ENCODE results near the gene OLFM1. TPM values are rescaled to one million over a fixed set of nuclear protein-coding genes. Genes with fewer than 3 reads are reported as not detected.

The OLFM1 gene
- total RNA-seq, 2 donors from 2014 or later: not detected

GRCh38 chr9:135135171-135135928, 47.9 kb downstream of the OLFM1 start:
- DNase-seq (no peak), ATAC-seq (no peak)
- Mint-ChIP-seq H3K4me1 (no peaks in the 10 kb centered on the region), H3K27ac (no peak overlapping the region), H3K27me3 (peaks cover 7% of the 10 kb centered on the region), H3K4me3 (no peak overlapping the region), H3K36me3 (ENCODE audit: low read depth) (no peaks in the 10 kb centered on the region)
- no peaks in the 10 kb centered on the region for H3K9me3 ChIP-seq (ENCODE audit: control insufficient read depth, low read length, poor library complexity, severe bottlenecking)

GRCh38 chr9:135135929-135136315, 48.5 kb downstream of the OLFM1 start:
- H3K9me3 ChIP-seq (ENCODE audit: control insufficient read depth, low read length, poor library complexity, severe bottlenecking): no peaks in the 10 kb centered on the region
- Mint-ChIP-seq H3K27ac (no peak overlapping the region), H3K36me3 (ENCODE audit: low read depth) (no peaks in the 10 kb centered on the region), H3K4me3 (no peak overlapping the region), H3K27me3 (peaks cover 7% of the 10 kb centered on the region), H3K4me1 (no peaks in the 10 kb centered on the region)
- no peak for DNase-seq
- ATAC-seq: no peak

- peaks cover 7% of the 10 kb centered on the region for H3K27me3 Mint-ChIP-seq
- no peak overlapping the region for H3K4me3 Mint-ChIP-seq
- H3K27ac Mint-ChIP-seq: no peak overlapping the region
- H3K36me3 Mint-ChIP-seq (ENCODE audit: low read depth): no peaks in the 10 kb centered on the region
- no peaks in the 10 kb centered on the region for H3K9me3 ChIP-seq (ENCODE audit: control insufficient read depth, low read length, poor library complexity, severe bottlenecking)
- DNase-seq (no peak), ATAC-seq (no peak)
- H3K4me1 Mint-ChIP-seq: no peaks in the 10 kb centered on the region
These were observed 49.0 kb downstream of the OLFM1 start for GRCh38 chr9:135136481-135136880.

GRCh38 chr9:135136991-135137832, 49.7 kb downstream of the OLFM1 start:
- no peaks in the 10 kb centered on the region for H3K36me3 Mint-ChIP-seq (ENCODE audit: low read depth)
- H3K27ac Mint-ChIP-seq: no peak overlapping the region
- ATAC-seq (no peak), DNase-seq (no peak)
- H3K4me3 Mint-ChIP-seq: no peak overlapping the region
- H3K27me3 Mint-ChIP-seq: peaks cover 6% of the 10 kb centered on the region
- H3K9me3 ChIP-seq (ENCODE audit: control insufficient read depth, low read length, poor library complexity, severe bottlenecking): no peaks in the 10 kb centered on the region
- no peaks in the 10 kb centered on the region for H3K4me1 Mint-ChIP-seq

- no peak for ATAC-seq
- Mint-ChIP-seq H3K27me3 (no peaks in the 10 kb centered on the region), H3K4me1 (no peaks in the 10 kb centered on the region), H3K4me3 (no peak overlapping the region), H3K27ac (no peak overlapping the region), H3K36me3 (ENCODE audit: low read depth) (no peaks in the 10 kb centered on the region)
- DNase-seq: no peak
- no peaks in the 10 kb centered on the region for H3K9me3 ChIP-seq (ENCODE audit: control insufficient read depth, low read length, poor library complexity, severe bottlenecking)
These were observed 50.8 kb downstream of the OLFM1 start for GRCh38 chr9:135138078-135138855.

- Mint-ChIP-seq H3K27me3 (no peaks in the 10 kb centered on the region), H3K27ac (no peak overlapping the region), H3K4me1 (no peaks in the 10 kb centered on the region), H3K36me3 (ENCODE audit: low read depth) (no peaks in the 10 kb centered on the region), H3K4me3 (no peak overlapping the region)
- H3K9me3 ChIP-seq (ENCODE audit: control insufficient read depth, low read length, poor library complexity, severe bottlenecking): no peaks in the 10 kb centered on the region
- DNase-seq (no peak), ATAC-seq (no peak)
These were observed 52.0 kb downstream of the OLFM1 start for GRCh38 chr9:135139366-135139959.

GRCh38 chr9:135141183-135141774, 53.8 kb downstream of the OLFM1 start:
- ATAC-seq (no peak), DNase-seq (no peak)
- H3K9me3 ChIP-seq (ENCODE audit: control insufficient read depth, low read length, poor library complexity, severe bottlenecking): no peaks in the 10 kb centered on the region
- Mint-ChIP-seq H3K27ac (no peak overlapping the region), H3K27me3 (peaks cover 9% of the 10 kb centered on the region), H3K36me3 (ENCODE audit: low read depth) (no peaks in the 10 kb centered on the region), H3K4me1 (no peaks in the 10 kb centered on the region), H3K4me3 (no peak overlapping the region)

- no peak for ATAC-seq
- H3K9me3 ChIP-seq (ENCODE audit: control insufficient read depth, low read length, poor library complexity, severe bottlenecking): no peaks in the 10 kb centered on the region
- no peak for DNase-seq
- Mint-ChIP-seq H3K4me1 (no peaks in the 10 kb centered on the region), H3K27me3 (peaks cover 18% of the 10 kb centered on the region), H3K36me3 (ENCODE audit: low read depth) (no peaks in the 10 kb centered on the region), H3K27ac (no peak overlapping the region), H3K4me3 (no peak overlapping the region)
These were observed 57.2 kb downstream of the OLFM1 start for GRCh38 chr9:135144581-135145170.

- H3K36me3 Mint-ChIP-seq (ENCODE audit: low read depth): no peaks in the 10 kb centered on the region
- no peaks in the 10 kb centered on the region for H3K4me1 Mint-ChIP-seq
- H3K4me3 Mint-ChIP-seq: no peak overlapping the region
- H3K27ac Mint-ChIP-seq: no peak overlapping the region
- DNase-seq (no peak), ATAC-seq (no peak)
- peaks cover 18% of the 10 kb centered on the region for H3K27me3 Mint-ChIP-seq
- H3K9me3 ChIP-seq (ENCODE audit: control insufficient read depth, low read length, poor library complexity, severe bottlenecking): no peaks in the 10 kb centered on the region
These were observed 57.8 kb downstream of the OLFM1 start for GRCh38 chr9:135145312-135145711.

- no peaks in the 10 kb centered on the region for H3K36me3 Mint-ChIP-seq (ENCODE audit: low read depth)
- no peak overlapping the region for H3K27ac Mint-ChIP-seq
These were observed 58.8 kb downstream of the OLFM1 start for GRCh38 chr9:135146241-135146640.

GRCh38 chr9:135146766-135147473, 59.5 kb downstream of the OLFM1 start:
- peaks cover 18% of the 10 kb centered on the region for H3K27me3 Mint-ChIP-seq
- no peaks in the 10 kb centered on the region for H3K9me3 ChIP-seq (ENCODE audit: control insufficient read depth, low read length, poor library complexity, severe bottlenecking)
- no peak for ATAC-seq
- no peak for DNase-seq
- H3K4me1 Mint-ChIP-seq: no peaks in the 10 kb centered on the region
- no peaks in the 10 kb centered on the region for H3K36me3 Mint-ChIP-seq (ENCODE audit: low read depth)
- H3K27ac Mint-ChIP-seq: no peak overlapping the region
- no peak overlapping the region for H3K4me3 Mint-ChIP-seq

More at GRCh38 chr9:135146241-135146640, 58.8 kb downstream of the OLFM1 start:
- no peaks in the 10 kb centered on the region for H3K9me3 ChIP-seq (ENCODE audit: control insufficient read depth, low read length, poor library complexity, severe bottlenecking)
- H3K27me3 Mint-ChIP-seq: peaks cover 18% of the 10 kb centered on the region
- ATAC-seq (no peak), DNase-seq (no peak)
- H3K4me3 Mint-ChIP-seq: no peak overlapping the region
- no peaks in the 10 kb centered on the region for H3K4me1 Mint-ChIP-seq

- H3K27ac Mint-ChIP-seq: no peak overlapping the region
- no peaks in the 10 kb centered on the region for H3K9me3 ChIP-seq (ENCODE audit: control insufficient read depth, low read length, poor library complexity, severe bottlenecking)
- no peaks in the 10 kb centered on the region for H3K4me1 Mint-ChIP-seq
- no peaks in the 10 kb centered on the region for H3K36me3 Mint-ChIP-seq (ENCODE audit: low read depth)
- H3K4me3 Mint-ChIP-seq: no peak overlapping the region
- DNase-seq: no peak
- H3K27me3 Mint-ChIP-seq: peaks cover 18% of the 10 kb centered on the region
- no peak for ATAC-seq
These were observed 60.0 kb downstream of the OLFM1 start for GRCh38 chr9:135147474-135147805.

Measured in T-helper 17 cell (primary cell).